Stomach (tissue), 4 donors: ENCODE measurements around the gene CNTN4.

ENCODE experiments used
- CTCF ChIP-seq, 7 experiments: fragments of 450-650 bp in 4 of 7; fragments of 200-600 bp in 3 of 7; sonication (generic) in 3 of 7; IDR thresholded peaks; one replicate each; pipeline ENCODE4 v1.5.1; 2016 to 2019; ENCODE audit warnings: antibody characterized with exemption in 7 of 7, control low read depth in 2 of 7, mild to moderate bottlenecking in 1 of 7
- EP300 ChIP-seq: sonication (generic); formaldehyde crosslinking; IDR thresholded peaks from one replicate; pipeline ENCODE4 v1.6.1; 2017; ENCODE audit warnings: antibody characterized with exemption
- POLR2A ChIP-seq, 4 donors: fragments of 450-650 bp; IDR thresholded peaks; one replicate each; pipeline ENCODE4 v1.6.1; 2016; ENCODE audit warnings: antibody characterized with exemption in 4 of 4, control low read depth in 2 of 4, mild to moderate bottlenecking in 1 of 4, moderate library complexity in 1 of 4
- POLR2AphosphoS5 ChIP-seq, 3 donors: sonication (generic); formaldehyde crosslinking; IDR thresholded peaks; one replicate each; pipeline ENCODE4 v1.6.1; 2016; ENCODE audit warnings: antibody characterized with exemption in 3 of 3

GRCh38 chr3:2904054-2904453, 805.4 kb downstream of the CNTN4 start:
- no peak for TF ChIP-seq CTCF (IDR thresholded peaks at IDR 0.05)
- no peak for TF ChIP-seq POLR2A (IDR thresholded peaks at IDR 0.05)
- TF ChIP-seq EP300: no peak
- TF ChIP-seq POLR2AphosphoS5 (IDR thresholded peaks at IDR 0.05): no peak
